Ascending aorta (tissue), 2 donors: ENCODE results near the gene FAM8A1. TPM values are rescaled to one million over a fixed set of nuclear protein-coding genes. Genes with fewer than 3 reads are reported as not detected.
A peak's percentile ranks its signal among the peaks of the same experiment; 100 is the strongest.
"Not testable (repeated sequence)": the region's sequence is repeated elsewhere in the genome, so short reads cannot be mapped to it uniquely, and the experiment has no call there.

Source experiments
- DNase-seq, 2 donors: peaks; one replicate each; pipeline ENCODE4 v3.0.0-alpha.2; 2019; ENCODE audit warnings: low spot score in 2 of 2
- H3K27ac ChIP-seq, 2 donors: fragments of 200-600 bp; sonication (generic); one replicate each; pipeline ENCODE4 v1.5.1; 2016 to 2017; ENCODE audit warnings: mild to moderate bottlenecking in 1 of 2
- H3K27me3 ChIP-seq: fragments of 200-600 bp; sonication (generic); one replicate; pipeline ENCODE4 v1.5.1; 2017
- H3K36me3 ChIP-seq, 2 donors: fragments of 200-600 bp; sonication (generic); one replicate each; pipeline ENCODE4 v1.5.1; 2016
- H3K4me1 ChIP-seq, 2 donors: fragments of 200-600 bp; sonication (generic); one replicate each; pipeline ENCODE4 v1.5.1; 2016 to 2017; ENCODE audit warnings: mild to moderate bottlenecking in 1 of 2
- H3K4me3 ChIP-seq, 2 donors: fragments of 200-600 bp; sonication (generic); one replicate each; pipeline ENCODE4 v1.5.1; 2016 to 2017; ENCODE audit warnings: mild to moderate bottlenecking in 1 of 2
- H3K9me3 ChIP-seq, 2 donors: fragments of 200-600 bp; sonication (generic); one replicate each; pipeline ENCODE4 v1.5.1; 2016
- CTCF ChIP-seq, 3 experiments: fragments of 200-600 bp in 2 of 3; fragments of 450-650 bp in 1 of 3; sonication (generic) in 2 of 3; IDR thresholded peaks; one replicate each; pipeline ENCODE4 v1.5.1; 2016 to 2019; ENCODE audit warnings: antibody characterized with exemption in 3 of 3, mild to moderate bottlenecking in 1 of 3, moderate library complexity in 1 of 3
- intact Hi-C: fragments of 100-400 bp; cut with DNase I; formaldehyde crosslinking; loops from one replicate; pipeline ENCODE4 v1.15.1; 2023
- total RNA-seq: library from RNA; depleted of rRNA; stranded (reverse); fragments of >200 nt; gene quantifications from one replicate; pipeline ENCODE4 v1.1.0, GENCODE V29; 2016

The FAM8A1 gene
- total RNA-seq, 1 donor from 2014 or later, result 31.5 TPM

- Histone ChIP-seq H3K4me1 (no peaks in the 10 kb centered on the region), H3K36me3 (no peaks in the 10 kb centered on the region), H3K4me3 (no peak overlapping the region), H3K27me3 (no peaks in the 10 kb centered on the region), H3K9me3 (no peaks in the 10 kb centered on the region), H3K27ac (peak overlapping the region; percentile 71 to 72)
- TF ChIP-seq CTCF (IDR thresholded peaks at IDR 0.05), result peak; percentile 60 to 85 (median 81)
- DNase-seq, result no peak
- intact Hi-C loops, result loop anchor here (1.0 to 10.0 kb wide), 5 partner anchors 192 to 538 kb away; partner anchors contain the start of genes CAP2 and NHLRC1
Measured at GRCh38 chr6:17584241-17584803, 15.8 kb upstream of the FAM8A1 start.

- TF ChIP-seq CTCF (IDR thresholded peaks at IDR 0.05), result no peak
- no peaks in the 10 kb centered on the region for H3K9me3 ChIP-seq
- no peak overlapping the region for H3K4me3 ChIP-seq
- DNase-seq, result no peak
- H3K4me1 ChIP-seq, result no peaks in the 10 kb centered on the region
- H3K27ac ChIP-seq, result no peak overlapping the region
- H3K27me3 ChIP-seq, result no peaks in the 10 kb centered on the region
- intact Hi-C loops, result loop anchor here (2.0 to 10.0 kb wide), 3 partner anchors 193 to 459 kb away; partner anchors contain the start of gene CAP2
- H3K36me3 ChIP-seq, result no peaks in the 10 kb centered on the region
Measured at GRCh38 chr6:17585766-17586490, 14.2 kb upstream of the FAM8A1 start.

- intact Hi-C loops, result loop anchor here (10.0 kb wide), 1 partner anchor 458 kb away; no protein-coding TSS in a partner anchor
- H3K27ac ChIP-seq, H3K4me1 ChIP-seq, DNase-seq, H3K4me3 ChIP-seq, H3K36me3 ChIP-seq, H3K9me3 ChIP-seq, H3K27me3 ChIP-seq: not testable (repeated sequence)
Measured at GRCh38 chr6:17586623-17587022, 13.5 kb upstream of the FAM8A1 start.

GRCh38 chr6:17588011-17588410 is 12.1 kb upstream of the FAM8A1 start:
- Histone ChIP-seq H3K36me3 (no peaks in the 10 kb centered on the region), H3K27ac (no peak overlapping the region), H3K27me3 (no peaks in the 10 kb centered on the region), H3K4me3 (no peak overlapping the region), H3K9me3 (no peaks in the 10 kb centered on the region), H3K4me1 (no peaks in the 10 kb centered on the region)
- no peak for TF ChIP-seq CTCF (IDR thresholded peaks at IDR 0.05)
- intact Hi-C loops, result loop anchor here (10.0 kb wide), 1 partner anchor 457 kb away; no protein-coding TSS in a partner anchor
- no peak for DNase-seq

GRCh38 chr6:17589406-17590096 is 10.6 kb upstream of the FAM8A1 start:
- no peaks in the 10 kb centered on the region for H3K36me3 ChIP-seq
- intact Hi-C loops, result loop anchor here (10.0 kb wide), 1 partner anchor 455 kb away; no protein-coding TSS in a partner anchor
- no peaks in the 10 kb centered on the region for H3K27me3 ChIP-seq
- no peak for DNase-seq
- no peaks in the 10 kb centered on the region for H3K4me1 ChIP-seq
- H3K4me3 ChIP-seq, result no peak overlapping the region
- no peaks in the 10 kb centered on the region for H3K9me3 ChIP-seq
- TF ChIP-seq CTCF (IDR thresholded peaks at IDR 0.05), result no peak
- no peak overlapping the region for H3K27ac ChIP-seq

- no peak for DNase-seq
- no peaks in the 10 kb centered on the region for H3K27me3 ChIP-seq
- no peak for TF ChIP-seq CTCF (IDR thresholded peaks at IDR 0.05)
- no peak overlapping the region for H3K4me3 ChIP-seq
- intact Hi-C loops, result no loop called here
- H3K27ac ChIP-seq, result no peak overlapping the region
- H3K9me3 ChIP-seq, result no peaks in the 10 kb centered on the region
- no peaks in the 10 kb centered on the region for H3K36me3 ChIP-seq
- H3K4me1 ChIP-seq, result no peaks in the 10 kb centered on the region
Measured at GRCh38 chr6:17591287-17591686, 8.8 kb upstream of the FAM8A1 start.
